Mesenchymal stem cell (in vitro differentiated cells and primary cell): ENCODE results near the gene NBPF15. TPM values are rescaled to one million over a fixed set of nuclear protein-coding genes. Genes with fewer than 3 reads are reported as not detected.
"Not testable (repeated sequence)": the region's sequence is repeated elsewhere in the genome, so short reads cannot be mapped to it uniquely, and the experiment has no call there.

Source experiments
- DNase-seq: peaks from one replicate; pipeline ENCODE4 v3.0.0-alpha.2; 2013
- H2AFZ ChIP-seq: one replicate; pipeline ENCODE4 v1.6.1; 2013; ENCODE audit warnings: low read depth, mild to moderate bottlenecking, control low read depth, inconsistent platforms, low read length, moderate library complexity
- H2AK5ac ChIP-seq: 2 replicates; pipeline ENCODE4 v1.6.1; 2013; ENCODE audit warnings: low read length, moderate library complexity, mild to moderate bottlenecking, inconsistent platforms; ENCODE audit not compliant: severe bottlenecking
- H2BK120ac ChIP-seq: one replicate; pipeline ENCODE4 v1.6.1; 2013; ENCODE audit warnings: low read depth, mild to moderate bottlenecking, inconsistent platforms, low read length, moderate library complexity
- H2BK12ac ChIP-seq, 2 experiments: one replicate each; pipeline ENCODE4 v1.6.1; 2013; ENCODE audit warnings: inconsistent platforms in 2 of 2, low read length in 2 of 2, mild to moderate bottlenecking in 2 of 2, moderate library complexity in 2 of 2, control low read depth in 1 of 2
- H2BK15ac ChIP-seq: one replicate; pipeline ENCODE4 v1.6.1; 2013; ENCODE audit warnings: mild to moderate bottlenecking, low read depth, inconsistent platforms; ENCODE audit not compliant: poor library complexity, severe bottlenecking
- H2BK5ac ChIP-seq: 2 replicates; pipeline ENCODE4 v1.6.1; 2013; ENCODE audit warnings: low read depth, mild to moderate bottlenecking, low read length, control low read depth, inconsistent platforms; ENCODE audit not compliant: poor library complexity, severe bottlenecking
- H3K14ac ChIP-seq, 2 experiments: one replicate each; pipeline ENCODE4 v1.6.1; 2013; ENCODE audit warnings: inconsistent platforms in 2 of 2, low read length in 2 of 2, control low read depth in 1 of 2, mild to moderate bottlenecking in 1 of 2, moderate library complexity in 1 of 2
- H3K18ac ChIP-seq, 2 experiments: one replicate each; pipeline ENCODE4 v1.6.1; 2013; ENCODE audit warnings: inconsistent platforms in 2 of 2, low read length in 2 of 2, control low read depth in 1 of 2, low read depth in 1 of 2, mild to moderate bottlenecking in 1 of 2
- H3K23ac ChIP-seq, 2 experiments: one replicate each; pipeline ENCODE4 v1.6.1; 2013; ENCODE audit warnings: inconsistent platforms in 2 of 2, low read length in 2 of 2, mild to moderate bottlenecking in 2 of 2, moderate library complexity in 2 of 2, control low read depth in 1 of 2
- H3K27ac ChIP-seq: 2 replicates; pipeline ENCODE4 v1.5.1; 2013; ENCODE audit warnings: mild to moderate bottlenecking, moderate library complexity, low read length, control low read depth, inconsistent platforms; ENCODE audit not compliant: poor library complexity, severe bottlenecking
- H3K27me3 ChIP-seq, 2 experiments: 2 replicates each; pipeline versions ENCODE4 v1.6.1 to v1.7.0; 2013; ENCODE audit warnings: low read length in 2 of 2, mild to moderate bottlenecking in 2 of 2, moderate library complexity in 2 of 2, control low read depth in 1 of 2, inconsistent platforms in 1 of 2; ENCODE audit not compliant: control insufficient read depth in 1 of 2, insufficient read depth in 1 of 2
- H3K36me3 ChIP-seq, 2 experiments: 2 replicates each; pipeline versions ENCODE4 v1.6.1 to v1.7.0; 2013; ENCODE audit warnings: low read length in 2 of 2, control low read depth in 1 of 2, inconsistent platforms in 1 of 2, low read depth in 1 of 2, mild to moderate bottlenecking in 1 of 2; ENCODE audit not compliant: insufficient read depth in 2 of 2, control insufficient read depth in 1 of 2
- H3K4ac ChIP-seq, 2 experiments: one replicate each; pipeline ENCODE4 v1.6.1; 2013; ENCODE audit warnings: inconsistent platforms in 2 of 2, low read length in 2 of 2, mild to moderate bottlenecking in 2 of 2, moderate library complexity in 2 of 2, control low read depth in 1 of 2, low read depth in 1 of 2
- H3K4me1 ChIP-seq: 2 replicates; pipeline ENCODE4 v1.6.1; 2013; ENCODE audit warnings: low read depth, low read length, control low read depth; ENCODE audit not compliant: control insufficient read depth, insufficient read depth
- H3K4me2 ChIP-seq: 2 replicates; pipeline ENCODE4 v1.6.1; 2013; ENCODE audit warnings: low read length, mild to moderate bottlenecking, inconsistent platforms; ENCODE audit not compliant: poor library complexity, severe bottlenecking
- H3K4me3 ChIP-seq, 2 experiments: 2 replicates each; pipeline versions ENCODE4 v1.5.1 to v1.7.0; 2013; ENCODE audit warnings: low read length in 2 of 2, mild to moderate bottlenecking in 2 of 2, control low read depth in 1 of 2, low read depth in 1 of 2; ENCODE audit not compliant: insufficient read depth in 1 of 2
- H3K79me1 ChIP-seq: replicated peaks from 2 replicates; pipeline ENCODE4 v1.6.1; 2013; ENCODE audit warnings: mild to moderate bottlenecking, control low read depth, low read length, inconsistent platforms; ENCODE audit not compliant: poor library complexity, severe bottlenecking
- H3K9ac ChIP-seq: 2 replicates; pipeline ENCODE4 v1.7.0; 2013; ENCODE audit warnings: mild to moderate bottlenecking, low read length, moderate library complexity
- H3K9me3 ChIP-seq: 2 replicates; pipeline ENCODE4 v1.7.0; 2013; ENCODE audit warnings: mild to moderate bottlenecking, low read length; ENCODE audit not compliant: control insufficient read depth
- H4K8ac ChIP-seq: one replicate; pipeline ENCODE4 v1.6.1; 2013; ENCODE audit warnings: inconsistent platforms, mild to moderate bottlenecking, low read length, moderate library complexity
- H4K91ac ChIP-seq: one replicate; pipeline ENCODE4 v1.6.1; 2013; ENCODE audit warnings: mild to moderate bottlenecking, low read length, inconsistent platforms
- WGBS: methylation state at CpG from one replicate; pipeline ENCODE4 v1.1.7; 2013; ENCODE audit warnings: mixed read lengths; 5-methylcytosine and 5-hydroxymethylcytosine counted together
- polyA plus RNA-seq, 2 experiments: library from polyadenylated mRNA; stranded (reverse); fragments of 200-250 nt; gene quantifications; one replicate each; pipeline ENCODE4 v1.2.3, GENCODE V29; 2013

The NBPF15 gene
- 26.9 TPM for polyA plus RNA-seq (2013, experiment 1 of 2)
- 26.8 TPM for polyA plus RNA-seq (2013, experiment 2 of 2)

GRCh38 chr1:144461136-144461759 lies at the start of gene NBPF15:
Gene NBPF15, minus strand, starts transcription at chr1:144461669. Its CDS starts 21,666 bp downstream, at chr1:144440003.
- DNase-seq: peak; percentile 60
- H3K14ac ChIP-seq: peak within 1 kb of the TSS in 1 of 2 experiments; percentile 97
- H2BK15ac ChIP-seq, H3K79me1 ChIP-seq, H2BK12ac ChIP-seq, H3K27ac ChIP-seq, H3K36me3 ChIP-seq, H4K8ac ChIP-seq, H3K27me3 ChIP-seq, H2AK5ac ChIP-seq, H4K91ac ChIP-seq, H2BK120ac ChIP-seq, H2BK5ac ChIP-seq, H3K4me1 ChIP-seq, H3K9me3 ChIP-seq: not testable (repeated sequence)
- H3K4me2 ChIP-seq: peak within 1 kb of the TSS; percentile 72
- H3K9ac ChIP-seq: peak within 1 kb of the TSS; percentile 64
- H3K18ac ChIP-seq: peak within 1 kb of the TSS in 1 of 2 experiments; percentile 93
- peak within 1 kb of the TSS; percentile 82 for H2AFZ ChIP-seq
- peak within 1 kb of the TSS in 1 of 2 experiments; percentile 41 for H3K4ac ChIP-seq
- H3K4me3 ChIP-seq: peak within 1 kb of the TSS; percentile 75 to 76
- H3K23ac ChIP-seq: peak within 1 kb of the TSS in 1 of 2 experiments; percentile 40
- WGBS: 0% methylated on average over 8 of the region's 71 CpGs

- H2BK15ac ChIP-seq, H3K27me3 ChIP-seq, H2AK5ac ChIP-seq, H3K9me3 ChIP-seq, H4K8ac ChIP-seq, H3K14ac ChIP-seq, DNase-seq, H3K4me1 ChIP-seq, H3K18ac ChIP-seq, H3K4me3 ChIP-seq, H4K91ac ChIP-seq, H3K4ac ChIP-seq, H3K23ac ChIP-seq, H3K9ac ChIP-seq, H2BK12ac ChIP-seq, H3K36me3 ChIP-seq, H2BK5ac ChIP-seq, H2AFZ ChIP-seq, H2BK120ac ChIP-seq, H3K4me2 ChIP-seq, H3K79me1 ChIP-seq, H3K27ac ChIP-seq: not testable (repeated sequence)
- WGBS: no CpG with 5 or more reads among the region's 1 CpG
These were observed 35.0 kb upstream of the NBPF15 start for GRCh38 chr1:144496429-144496828.

GRCh38 chr1:144494130-144494529 lies 32.7 kb upstream of the NBPF15 start:
- H2BK12ac ChIP-seq, H3K9me3 ChIP-seq, H4K91ac ChIP-seq, H4K8ac ChIP-seq, H3K4me2 ChIP-seq, H3K4me1 ChIP-seq, H3K4me3 ChIP-seq, H2BK120ac ChIP-seq, H2AK5ac ChIP-seq, H2BK5ac ChIP-seq, H2AFZ ChIP-seq, H3K27me3 ChIP-seq, H3K14ac ChIP-seq, DNase-seq, H3K27ac ChIP-seq, H3K9ac ChIP-seq, H3K4ac ChIP-seq, H3K23ac ChIP-seq, H3K36me3 ChIP-seq, H2BK15ac ChIP-seq, H3K18ac ChIP-seq, H3K79me1 ChIP-seq: not testable (repeated sequence)
- 41% methylated on average over 3 of the region's 4 CpGs for WGBS

GRCh38 chr1:144490394-144490793 lies 28.9 kb upstream of the NBPF15 start:
- H3K27ac ChIP-seq: not testable (repeated sequence)

More at GRCh38 chr1:144490394-144490793, 28.9 kb upstream of the NBPF15 start:
- H3K79me1 ChIP-seq, H2AFZ ChIP-seq, H2BK120ac ChIP-seq, H2AK5ac ChIP-seq, H2BK12ac ChIP-seq, H3K27me3 ChIP-seq, H2BK5ac ChIP-seq, H3K36me3 ChIP-seq, H3K23ac ChIP-seq, H3K4me3 ChIP-seq, H3K4me1 ChIP-seq, H3K4me2 ChIP-seq, H3K9me3 ChIP-seq, H3K18ac ChIP-seq, H3K14ac ChIP-seq, H2BK15ac ChIP-seq, H3K9ac ChIP-seq, H4K8ac ChIP-seq, H4K91ac ChIP-seq, H3K4ac ChIP-seq, DNase-seq: not testable (repeated sequence)
- no CpG with 5 or more reads among the region's 18 CpGs for WGBS
